ENCODE data around the gene USH2A. TPM values are rescaled to one million over a fixed set of nuclear protein-coding genes. Genes with fewer than 3 reads are reported as not detected.

Gene USH2A
- total and polyA plus RNA-seq, 7 donors, result under 0.01 to 0.32 (median 0.30) TPM; not detected in 4

DNA sequence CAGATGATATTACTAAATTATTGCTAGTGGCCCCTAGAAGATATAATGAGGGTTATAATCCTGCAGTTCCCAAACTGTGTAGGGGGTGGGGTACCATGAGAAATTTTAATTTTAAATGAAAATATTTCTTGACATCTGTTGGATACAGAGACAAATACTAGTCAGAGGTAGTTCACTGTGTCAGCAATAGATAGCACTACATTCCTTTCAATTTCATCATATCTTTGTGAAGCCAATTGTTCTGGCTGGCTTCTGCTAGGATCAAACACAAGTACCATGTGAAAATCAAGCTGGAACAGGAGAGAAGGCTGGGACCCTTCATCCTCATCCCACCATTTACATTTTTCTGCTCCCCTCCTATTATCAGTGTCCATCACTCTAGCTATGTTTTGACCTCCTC is 208.1 kb downstream of the USH2A start:
- DNase-seq (no peak), ATAC-seq (no peak)
- Histone ChIP-seq H3K4me3 (no peak overlapping the region), H3K4me1 (no peaks in the 10 kb centered on the region), H3K27me3 (ENCODE audit: insufficient read depth in 3 of 3, low read length in 2 of 3) (no peaks in the 10 kb centered on the region), H3K9me3 (no peaks in the 10 kb centered on the region), H3K36me3 (ENCODE audit: insufficient read depth in 1 of 2, low read depth in 1 of 2) (no peaks in the 10 kb centered on the region), H3K27ac (no peak overlapping the region)
- intact Hi-C loops (cut with DNase I), result no loop called here
- TF ChIP-seq, protein P1, sequence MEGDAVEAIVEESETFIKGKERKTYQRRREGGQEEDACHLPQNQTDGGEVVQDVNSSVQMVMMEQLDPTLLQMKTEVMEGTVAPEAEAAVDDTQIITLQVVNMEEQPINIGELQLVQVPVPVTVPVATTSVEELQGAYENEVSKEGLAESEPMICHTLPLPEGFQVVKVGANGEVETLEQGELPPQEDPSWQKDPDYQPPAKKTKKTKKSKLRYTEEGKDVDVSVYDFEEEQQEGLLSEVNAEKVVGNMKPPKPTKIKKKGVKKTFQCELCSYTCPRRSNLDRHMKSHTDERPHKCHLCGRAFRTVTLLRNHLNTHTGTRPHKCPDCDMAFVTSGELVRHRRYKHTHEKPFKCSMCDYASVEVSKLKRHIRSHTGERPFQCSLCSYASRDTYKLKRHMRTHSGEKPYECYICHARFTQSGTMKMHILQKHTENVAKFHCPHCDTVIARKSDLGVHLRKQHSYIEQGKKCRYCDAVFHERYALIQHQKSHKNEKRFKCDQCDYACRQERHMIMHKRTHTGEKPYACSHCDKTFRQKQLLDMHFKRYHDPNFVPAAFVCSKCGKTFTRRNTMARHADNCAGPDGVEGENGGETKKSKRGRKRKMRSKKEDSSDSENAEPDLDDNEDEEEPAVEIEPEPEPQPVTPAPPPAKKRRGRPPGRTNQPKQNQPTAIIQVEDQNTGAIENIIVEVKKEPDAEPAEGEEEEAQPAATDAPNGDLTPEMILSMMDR (IDR thresholded peaks at IDR 0.05), result no peak

DNA sequence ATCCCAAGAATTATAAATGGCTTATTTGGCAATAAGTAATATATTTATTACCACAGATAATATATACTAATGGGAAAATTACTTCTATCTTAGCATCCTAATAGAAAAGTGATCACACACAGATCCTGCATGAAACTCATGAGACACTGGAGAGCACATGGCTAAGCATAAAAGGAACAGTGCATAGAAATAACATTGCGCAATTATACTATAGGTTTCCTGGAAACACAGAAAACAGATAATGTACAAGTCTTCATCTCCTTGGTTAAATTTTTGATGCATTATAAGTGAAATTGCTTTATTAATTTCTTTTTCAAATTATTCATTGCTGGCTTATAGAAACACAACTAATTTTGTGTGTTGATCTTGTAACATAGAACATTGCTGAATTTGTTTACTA is 210.4 kb downstream of the USH2A start:
- 96 to 98% (median 98%) methylated on average over 1 of the region's 1 CpG for WGBS, 3 donors
- intact Hi-C loops (cut with DNase I), result no loop called here
- Histone ChIP-seq H3K27me3 (ENCODE audit: insufficient read depth in 3 of 3, low read length in 2 of 3) (no peaks in the 10 kb centered on the region), H3K4me3 (no peak overlapping the region), H3K9me3 (no peaks in the 10 kb centered on the region), H3K4me1 (no peaks in the 10 kb centered on the region), H3K27ac (no peak overlapping the region), H3K36me3 (ENCODE audit: insufficient read depth in 1 of 2, low read depth in 1 of 2) (no peaks in the 10 kb centered on the region)
- DNase-seq, result no peak
- TF ChIP-seq, protein P1 (IDR thresholded peaks at IDR 0.05), result no peak
- ATAC-seq, result no peak

GRCh38 chr1:216210081-216210480 is 213.2 kb downstream of the USH2A start:
- intact Hi-C loops (cut with DNase I), result no loop called here
- Histone ChIP-seq H3K4me3 (no peak overlapping the region), H3K27ac (no peak overlapping the region), H3K36me3 (ENCODE audit: insufficient read depth in 1 of 2, low read depth in 1 of 2) (no peaks in the 10 kb centered on the region), H3K27me3 (ENCODE audit: insufficient read depth in 3 of 3, low read length in 2 of 3) (no peaks in the 10 kb centered on the region), H3K4me1 (no peaks in the 10 kb centered on the region), H3K9me3 (no peaks in the 10 kb centered on the region)
- TF ChIP-seq, protein P1 (IDR thresholded peaks at IDR 0.05), result no peak
- WGBS, 3 donors, result 30 to 40% (median 35%) methylated on average over 4 of the region's 4 CpGs
- no peak for ATAC-seq
- DNase-seq, result no peak

DNA sequence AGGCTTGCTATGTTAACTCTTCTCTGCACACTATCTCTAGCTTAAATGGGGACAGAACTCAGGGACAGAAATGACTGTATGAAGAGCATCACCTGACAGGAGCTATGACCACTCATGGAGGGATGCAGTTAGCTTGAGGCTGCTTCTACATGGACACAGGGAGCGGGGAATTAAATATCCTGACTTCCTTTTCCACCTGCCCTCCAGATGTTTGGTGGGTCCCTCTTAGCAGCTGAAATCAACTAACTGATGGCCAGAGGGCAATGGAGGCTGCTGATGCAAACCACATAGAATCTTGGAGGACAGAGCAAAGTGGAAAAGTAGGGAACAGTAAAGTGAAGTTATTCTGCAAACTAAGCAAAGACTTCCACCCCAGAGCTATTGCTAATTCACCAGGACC is 214.1 kb downstream of the USH2A start:
- Histone ChIP-seq H3K27ac (no peak overlapping the region), H3K36me3 (ENCODE audit: insufficient read depth in 1 of 2, low read depth in 1 of 2) (no peaks in the 10 kb centered on the region), H3K9me3 (no peaks in the 10 kb centered on the region), H3K4me1 (no peaks in the 10 kb centered on the region), H3K27me3 (ENCODE audit: insufficient read depth in 3 of 3, low read length in 2 of 3) (no peaks in the 10 kb centered on the region), H3K4me3 (no peak overlapping the region)
- intact Hi-C loops (cut with DNase I), result no loop called here
- TF ChIP-seq, protein P1 (IDR thresholded peaks at IDR 0.05), result no peak
- WGBS, 3 donors, result 91 to 97% (median 93%) methylated on average over 1 of the region's 1 CpG
- no peak for DNase-seq
- ATAC-seq, result no peak

DNA sequence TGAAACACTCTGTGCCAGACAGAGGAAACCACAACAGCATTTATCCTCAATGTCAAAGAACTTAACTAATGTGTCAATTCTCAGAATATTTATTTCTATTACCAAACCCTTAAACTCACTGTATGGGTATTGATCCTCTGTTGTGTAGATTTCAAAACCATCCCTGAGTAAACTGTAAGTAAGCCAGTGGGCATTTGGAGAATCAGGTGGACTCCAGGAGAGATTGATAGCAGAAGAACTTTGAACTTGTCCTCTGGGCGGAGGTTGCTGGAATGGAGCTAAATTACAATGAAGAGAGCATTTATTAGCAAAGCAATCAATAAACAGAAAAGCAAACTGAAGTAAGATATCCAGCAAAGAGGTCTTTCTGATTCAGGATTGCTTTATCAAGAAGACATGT is 216.1 kb downstream of the USH2A start:
- H3K4me1 ChIP-seq, result no peaks in the 10 kb centered on the region
- no peaks in the 10 kb centered on the region for H3K9me3 ChIP-seq
- no peak overlapping the region for H3K27ac ChIP-seq
- no peaks in the 10 kb centered on the region for H3K27me3 ChIP-seq (ENCODE audit: insufficient read depth in 3 of 3, low read length in 2 of 3)
- no peak overlapping the region for H3K4me3 ChIP-seq
- intact Hi-C loops (cut with DNase I), result no loop called here
- TF ChIP-seq, protein P1 (IDR thresholded peaks at IDR 0.05), result no peak
- 94 to 100% (median 94%) methylated on average over 1 of the region's 1 CpG for WGBS, 3 donors
- DNase-seq (no peak), ATAC-seq (no peak)
- no peaks in the 10 kb centered on the region for H3K36me3 ChIP-seq (ENCODE audit: insufficient read depth in 1 of 2, low read depth in 1 of 2)
